Stimulated activated CD4-positive, alpha-beta T cell treated with anti-CD3 and anti-CD28 coated beads, Interleukin-15, amount 100 ng/mL, for 24 hours (primary cell): ENCODE data around the gene CST1.
A peak's percentile ranks its signal among the peaks of the same experiment; 100 is the strongest.
"Not testable (repeated sequence)": the region's sequence is repeated elsewhere in the genome, so short reads cannot be mapped to it uniquely, and the experiment has no call there.

Source experiments
- DNase-seq: peaks from one replicate; pipeline ENCODE4 v3.0.0-alpha.2; 2020

Gene CST1

GRCh38 chr20:23754731-23755130 lies 4.0 kb upstream of the CST1 start:
- DNase-seq, result no peak

- DNase-seq, result no peak
These were observed 2.9 kb upstream of the CST1 start for GRCh38 chr20:23753589-23753988.

GRCh38 chr20:23753194-23753548 lies 2.4 kb upstream of the CST1 start:
- DNase-seq, result no peak

GRCh38 chr20:23752481-23753193 lies 1.9 kb upstream of the CST1 start:
- DNase-seq, result no peak

- no peak for DNase-seq
These were observed 1.3 kb upstream of the CST1 start for GRCh38 chr20:23752019-23752418.

GRCh38 chr20:23749746-23750145 lies 989 bp downstream of the CST1 start:
- no peak for DNase-seq

- DNase-seq, result not testable (repeated sequence)
These were observed 1.8 kb downstream of the CST1 start for GRCh38 chr20:23748975-23749374.

- not testable (repeated sequence) for DNase-seq
These were observed 3.2 kb downstream of the CST1 start for GRCh38 chr20:23747551-23747950.

- not testable (repeated sequence) for DNase-seq
These were observed 3.6 kb downstream of the CST1 start for GRCh38 chr20:23747092-23747491.

- DNase-seq, result no peak
These were observed 4.4 kb downstream of the CST1 start for GRCh38 chr20:23746321-23746720.

- DNase-seq, result no peak
These were observed 5.5 kb downstream of the CST1 start for GRCh38 chr20:23745247-23745646.

- DNase-seq, result no peak
These were observed 5.9 kb downstream of the CST1 start for GRCh38 chr20:23744817-23745216.

GRCh38 chr20:23735391-23735790 lies 15.3 kb downstream of the CST1 start:
- not testable (repeated sequence) for DNase-seq

- DNase-seq, result not testable (repeated sequence)
These were observed 15.8 kb downstream of the CST1 start for GRCh38 chr20:23734949-23735348.

GRCh38 chr20:23734440-23734839 lies 16.3 kb downstream of the CST1 start:
- not testable (repeated sequence) for DNase-seq

- DNase-seq, result no peak
These were observed 23.7 kb downstream of the CST1 start for GRCh38 chr20:23727016-23727415.

GRCh38 chr20:23725102-23725501 lies 25.6 kb downstream of the CST1 start:
- no peak for DNase-seq

- peak; percentile 41 for DNase-seq
These were observed 27.0 kb downstream of the CST1 start for GRCh38 chr20:23723659-23724307.

- DNase-seq, result not testable (repeated sequence)
These were observed 27.9 kb downstream of the CST1 start for GRCh38 chr20:23722851-23723250.

GRCh38 chr20:23721962-23722361 lies 28.8 kb downstream of the CST1 start:
- DNase-seq, result no peak

- DNase-seq, result not testable (repeated sequence)
These were observed 31.4 kb downstream of the CST1 start for GRCh38 chr20:23719351-23719750.

- not testable (repeated sequence) for DNase-seq
These were observed 39.0 kb downstream of the CST1 start for GRCh38 chr20:23711778-23712177.

GRCh38 chr20:23710771-23711170 lies 40.0 kb downstream of the CST1 start:
- no peak for DNase-seq

- DNase-seq, result no peak
These were observed 44.8 kb downstream of the CST1 start for GRCh38 chr20:23705895-23706294.

- no peak for DNase-seq
These were observed 48.7 kb downstream of the CST1 start for GRCh38 chr20:23702021-23702420.
